GM18951 (cell line): ENCODE data around the gene JADE2.
"Not testable (repeated sequence)": the region's sequence is repeated elsewhere in the genome, so short reads cannot be mapped to it uniquely, and the experiment has no call there.

Source experiments
- POLR2A ChIP-seq: IDR thresholded peaks from 4 replicates; pipeline ENCODE4 v1.6.1; 2011; ENCODE audit warnings: mild to moderate bottlenecking; ENCODE audit not compliant: insufficient read length, insufficient read depth; ENCODE audit errors: extremely low read depth
- in situ Hi-C: fragments of 300-500 bp; cut with MboI; formaldehyde crosslinking; loops from one replicate; pipeline ENCODE4 v1.12.0; 2022; ENCODE audit warnings: low sequenced_read_pairs, mixed read lengths, inconsistent platforms; ENCODE audit not compliant: unreplicated experiment

JADE2 gene

GRCh38 chr5:134524826-134525682 is at the start of gene JADE2:
Gene JADE2, plus strand, starts transcription at chr5:134525670. Its CDS starts 10,188 bp downstream, at chr5:134535858.
- TF ChIP-seq POLR2A: peak; percentile 58
- in situ Hi-C loops: no loop called here

- in situ Hi-C loops: no loop called here
Observed at GRCh38 chr5:134477462-134478245, 47.8 kb upstream of the JADE2 start.

GRCh38 chr5:134479839-134480238 is 45.6 kb upstream of the JADE2 start:
- no peak for TF ChIP-seq POLR2A

More at GRCh38 chr5:134477462-134478245, 47.8 kb upstream of the JADE2 start:
- no peak for TF ChIP-seq POLR2A

GRCh38 chr5:134489227-134489944 is 36.1 kb upstream of the JADE2 start:
- TF ChIP-seq POLR2A: no peak
- in situ Hi-C loops: no loop called here

More at GRCh38 chr5:134479839-134480238, 45.6 kb upstream of the JADE2 start:
- in situ Hi-C loops: no loop called here

- TF ChIP-seq POLR2A: no peak
- in situ Hi-C loops: no loop called here
Observed at GRCh38 chr5:134490255-134490924, 35.1 kb upstream of the JADE2 start.

- in situ Hi-C loops: no loop called here
- no peak for TF ChIP-seq POLR2A
Observed at GRCh38 chr5:134490925-134491271, 34.6 kb upstream of the JADE2 start.

GRCh38 chr5:134491841-134492442 is 33.5 kb upstream of the JADE2 start:
- in situ Hi-C loops: no loop called here
- no peak for TF ChIP-seq POLR2A

GRCh38 chr5:134492568-134492967 is 32.9 kb upstream of the JADE2 start:
- TF ChIP-seq POLR2A: no peak
- in situ Hi-C loops: no loop called here

GRCh38 chr5:134493461-134494055 is 31.9 kb upstream of the JADE2 start:
- TF ChIP-seq POLR2A: no peak
- in situ Hi-C loops: no loop called here

GRCh38 chr5:134494780-134495179 is 30.7 kb upstream of the JADE2 start:
- no peak for TF ChIP-seq POLR2A
- in situ Hi-C loops: no loop called here

- in situ Hi-C loops: not testable (repeated sequence)
Observed at GRCh38 chr5:134499905-134500304, 25.6 kb upstream of the JADE2 start.
